ENCODE data around the gene PLGLB2. TPM values are rescaled to one million over a fixed set of nuclear protein-coding genes. Genes with fewer than 3 reads are reported as not detected.
"Not testable (repeated sequence)": the region's sequence is repeated elsewhere in the genome, so short reads cannot be mapped to it uniquely, and the experiment has no call there.

Gene PLGLB2
- polyA plus RNA-seq, 3 donors, result 2.8 TPM; not detected in 2

DNA sequence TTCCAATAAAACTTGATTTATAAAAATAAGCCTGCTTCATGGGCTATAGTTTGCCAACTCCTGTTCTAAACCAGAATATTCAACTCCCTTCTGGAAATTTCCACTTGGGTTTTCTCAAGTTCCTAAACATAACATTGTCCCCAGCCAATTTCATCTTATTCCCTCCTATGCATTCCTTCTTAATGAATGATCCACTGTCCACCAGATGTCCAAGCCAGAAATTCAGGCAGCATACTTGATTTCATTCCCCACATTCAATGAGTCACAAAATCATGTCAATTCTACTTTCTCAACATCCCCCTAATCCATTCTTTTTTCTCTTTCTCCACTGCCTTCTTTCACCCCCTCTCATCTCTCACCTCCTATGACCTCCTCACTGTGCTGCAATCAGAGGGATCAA lies 7.0 kb upstream of the PLGLB2 start:
- H3K4me1 ChIP-seq (ENCODE audit: control insufficient read depth in 1 of 2, insufficient read depth in 2 of 2, low read length in 2 of 2); H3K4me3 ChIP-seq (replicated peaks in 1 of 3; ENCODE audit: low read depth in 2 of 3, low read length in 3 of 3); H3K9ac ChIP-seq (ENCODE audit: insufficient read depth, low read length, poor library complexity, severe bottlenecking); H3K36me3 ChIP-seq (replicated peaks in 1 of 2; ENCODE audit: control insufficient read depth in 1 of 2, insufficient read depth in 2 of 2, low read length in 2 of 2); H3K79me2 ChIP-seq (ENCODE audit: insufficient read depth, low read length); H2AFZ ChIP-seq (ENCODE audit: insufficient read depth, low read depth, low read length, poor library complexity, severe bottlenecking); H3K4me3 Mint-ChIP-seq; H3K36me3 Mint-ChIP-seq; H3K9me3 ChIP-seq (replicated peaks in 1 of 2; ENCODE audit: control insufficient read depth in 1 of 2, insufficient read depth in 1 of 2, low read length in 2 of 2); intact Hi-C loops (cut with micrococcal nuclease); H3K27ac ChIP-seq (ENCODE audit: low read depth in 1 of 2, low read length in 2 of 2); H3K4me1 Mint-ChIP-seq; H3K27me3 ChIP-seq (ENCODE audit: control insufficient read depth in 2 of 2, insufficient read depth in 2 of 2, low read length in 2 of 2); H3K27me3 Mint-ChIP-seq (ENCODE audit: low read depth in 3 of 3); DNase-seq; H3K27ac Mint-ChIP-seq; H4K20me1 ChIP-seq (ENCODE audit: insufficient read depth, low read length); H3K9me3 Mint-ChIP-seq; H3K4me2 ChIP-seq (replicated peaks; ENCODE audit: extremely low read depth, low read length, poor library complexity, severe bottlenecking): not testable (repeated sequence)

DNA sequence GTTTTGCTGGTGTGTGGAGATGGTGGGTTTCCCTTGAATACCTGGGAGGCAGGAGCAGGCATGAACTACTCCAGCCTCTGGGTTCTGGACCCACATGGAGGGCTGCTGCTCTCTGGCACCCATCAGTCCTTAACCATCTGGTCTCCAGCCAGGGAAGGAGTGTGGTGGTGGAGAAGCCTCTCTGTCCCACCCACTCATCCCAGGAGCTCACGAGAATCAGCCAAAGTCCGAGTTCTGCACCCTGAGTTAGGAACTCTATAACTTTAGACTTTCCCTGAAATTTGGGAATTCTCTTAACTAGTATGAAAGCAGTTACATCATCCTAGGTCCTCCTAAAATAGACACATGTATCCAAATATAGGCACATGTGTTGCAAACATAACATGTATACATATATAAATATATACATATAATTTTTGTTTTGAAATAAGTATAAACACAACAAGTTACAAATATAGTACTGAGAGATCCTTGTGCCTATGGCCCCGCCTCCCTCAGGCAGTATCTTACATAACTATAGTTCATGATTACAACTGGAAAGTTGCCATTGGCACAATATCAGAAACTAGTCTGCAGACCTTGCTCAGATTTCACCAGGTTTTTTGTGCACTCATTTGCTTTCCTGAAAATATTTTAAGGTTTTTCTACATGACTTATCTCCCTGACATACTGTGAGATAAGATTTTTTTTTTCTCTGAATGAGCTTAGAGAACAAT lies 5.3 kb upstream of the PLGLB2 start:
- DNase-seq; H3K27ac ChIP-seq (ENCODE audit: low read depth in 1 of 2, low read length in 2 of 2); H3K79me2 ChIP-seq (ENCODE audit: insufficient read depth, low read length); H2AFZ ChIP-seq (ENCODE audit: insufficient read depth, low read depth, low read length, poor library complexity, severe bottlenecking); H3K4me2 ChIP-seq (replicated peaks; ENCODE audit: extremely low read depth, low read length, poor library complexity, severe bottlenecking); H3K27me3 ChIP-seq (ENCODE audit: control insufficient read depth in 2 of 2, insufficient read depth in 2 of 2, low read length in 2 of 2); H3K27me3 Mint-ChIP-seq (ENCODE audit: low read depth in 3 of 3); H3K9ac ChIP-seq (ENCODE audit: insufficient read depth, low read length, poor library complexity, severe bottlenecking); H3K9me3 ChIP-seq (replicated peaks in 1 of 2; ENCODE audit: control insufficient read depth in 1 of 2, insufficient read depth in 1 of 2, low read length in 2 of 2); H4K20me1 ChIP-seq (ENCODE audit: insufficient read depth, low read length); H3K9me3 Mint-ChIP-seq; H3K36me3 ChIP-seq (replicated peaks in 1 of 2; ENCODE audit: control insufficient read depth in 1 of 2, insufficient read depth in 2 of 2, low read length in 2 of 2); H3K4me1 ChIP-seq (ENCODE audit: control insufficient read depth in 1 of 2, insufficient read depth in 2 of 2, low read length in 2 of 2); H3K4me3 ChIP-seq (replicated peaks in 1 of 3; ENCODE audit: low read depth in 2 of 3, low read length in 3 of 3); H3K36me3 Mint-ChIP-seq; H3K4me3 Mint-ChIP-seq; H3K4me1 Mint-ChIP-seq; intact Hi-C loops (cut with micrococcal nuclease); H3K27ac Mint-ChIP-seq: not testable (repeated sequence)
- no CpG with 5 or more reads among the region's 3 CpGs for WGBS (ENCODE audit: insufficient coverage)

DNA sequence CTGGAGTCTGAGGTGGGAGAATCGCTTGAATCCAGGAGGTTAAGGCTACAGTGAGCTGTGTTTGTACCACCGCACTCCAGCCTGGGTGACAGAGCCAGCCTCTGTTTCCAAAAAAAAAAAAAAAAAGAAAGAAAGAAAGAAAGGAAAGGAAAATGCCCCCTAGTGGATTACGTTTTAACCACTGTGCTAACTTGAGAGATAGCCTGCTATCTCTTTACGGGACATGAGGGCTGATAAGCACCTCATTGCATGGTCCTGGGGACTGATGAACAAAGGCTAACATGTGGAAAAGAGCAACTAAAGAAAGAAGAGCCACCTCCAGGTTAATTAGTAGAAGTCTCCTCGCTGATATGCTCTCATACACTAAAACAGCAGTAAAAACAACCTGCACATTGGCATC lies 4.2 kb upstream of the PLGLB2 start:
- H3K9ac ChIP-seq (ENCODE audit: insufficient read depth, low read length, poor library complexity, severe bottlenecking); H3K79me2 ChIP-seq (ENCODE audit: insufficient read depth, low read length); H3K4me2 ChIP-seq (replicated peaks; ENCODE audit: extremely low read depth, low read length, poor library complexity, severe bottlenecking); H3K4me1 ChIP-seq (ENCODE audit: control insufficient read depth in 1 of 2, insufficient read depth in 2 of 2, low read length in 2 of 2); DNase-seq; H4K20me1 ChIP-seq (ENCODE audit: insufficient read depth, low read length); H3K4me3 Mint-ChIP-seq; H3K4me3 ChIP-seq (replicated peaks in 1 of 3; ENCODE audit: low read depth in 2 of 3, low read length in 3 of 3); intact Hi-C loops (cut with micrococcal nuclease); H3K36me3 Mint-ChIP-seq; H3K27me3 Mint-ChIP-seq (ENCODE audit: low read depth in 3 of 3); H3K9me3 ChIP-seq (replicated peaks in 1 of 2; ENCODE audit: control insufficient read depth in 1 of 2, insufficient read depth in 1 of 2, low read length in 2 of 2); H3K36me3 ChIP-seq (replicated peaks in 1 of 2; ENCODE audit: control insufficient read depth in 1 of 2, insufficient read depth in 2 of 2, low read length in 2 of 2); H3K27ac ChIP-seq (ENCODE audit: low read depth in 1 of 2, low read length in 2 of 2); H3K4me1 Mint-ChIP-seq; H2AFZ ChIP-seq (ENCODE audit: insufficient read depth, low read depth, low read length, poor library complexity, severe bottlenecking); H3K27ac Mint-ChIP-seq; H3K27me3 ChIP-seq (ENCODE audit: control insufficient read depth in 2 of 2, insufficient read depth in 2 of 2, low read length in 2 of 2); H3K9me3 Mint-ChIP-seq: not testable (repeated sequence)
- no CpG with 5 or more reads among the region's 5 CpGs for WGBS (ENCODE audit: insufficient coverage)

DNA sequence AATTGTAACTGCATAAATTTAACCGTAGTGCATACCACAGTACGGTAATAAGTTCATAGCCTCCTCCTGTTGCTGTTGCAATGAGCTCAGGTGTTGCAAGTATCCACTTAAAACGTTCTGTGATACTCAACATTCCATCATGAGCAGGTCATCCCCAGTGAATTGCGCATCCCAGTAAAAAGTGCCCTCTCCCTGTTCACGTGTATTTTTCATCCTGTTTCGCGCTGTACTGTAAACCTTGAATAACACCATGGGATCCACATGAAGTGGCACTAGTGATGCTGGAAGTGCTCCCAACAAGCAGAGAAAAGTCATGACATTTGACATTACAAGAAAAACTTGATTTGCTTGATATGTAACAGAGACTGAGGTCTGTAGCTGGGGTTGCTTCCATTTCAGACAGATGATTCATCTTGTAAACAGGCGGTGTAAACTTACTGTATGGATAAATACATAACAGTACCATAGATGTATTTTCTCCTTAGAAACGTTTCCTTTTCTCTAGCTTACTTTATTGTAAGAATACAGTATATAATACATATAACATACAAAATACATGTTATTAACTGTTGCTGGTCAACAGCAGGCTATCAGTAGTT lies 2.4 kb upstream of the PLGLB2 start:
- H3K9me3 Mint-ChIP-seq; H2AFZ ChIP-seq (ENCODE audit: insufficient read depth, low read depth, low read length, poor library complexity, severe bottlenecking); H3K27me3 ChIP-seq (ENCODE audit: control insufficient read depth in 2 of 2, insufficient read depth in 2 of 2, low read length in 2 of 2); H3K36me3 Mint-ChIP-seq; H3K4me3 ChIP-seq (replicated peaks in 1 of 3; ENCODE audit: low read depth in 2 of 3, low read length in 3 of 3); H3K79me2 ChIP-seq (ENCODE audit: insufficient read depth, low read length); H3K36me3 ChIP-seq (replicated peaks in 1 of 2; ENCODE audit: control insufficient read depth in 1 of 2, insufficient read depth in 2 of 2, low read length in 2 of 2); H3K9ac ChIP-seq (ENCODE audit: insufficient read depth, low read length, poor library complexity, severe bottlenecking); H3K27me3 Mint-ChIP-seq (ENCODE audit: low read depth in 3 of 3); H3K27ac Mint-ChIP-seq; H3K4me3 Mint-ChIP-seq; H3K9me3 ChIP-seq (replicated peaks in 1 of 2; ENCODE audit: control insufficient read depth in 1 of 2, insufficient read depth in 1 of 2, low read length in 2 of 2); H3K27ac ChIP-seq (ENCODE audit: low read depth in 1 of 2, low read length in 2 of 2); H3K4me1 Mint-ChIP-seq; DNase-seq; H4K20me1 ChIP-seq (ENCODE audit: insufficient read depth, low read length); H3K4me1 ChIP-seq (ENCODE audit: control insufficient read depth in 1 of 2, insufficient read depth in 2 of 2, low read length in 2 of 2); H3K4me2 ChIP-seq (replicated peaks; ENCODE audit: extremely low read depth, low read length, poor library complexity, severe bottlenecking); intact Hi-C loops (cut with micrococcal nuclease): not testable (repeated sequence)
- 100% methylated on average over 2 of the region's 9 CpGs for WGBS (ENCODE audit: insufficient coverage)

All from CD14-positive monocyte (primary cell).